ACC112 (cell line): ENCODE measurements around the gene MAFB.

ENCODE experiments used
- H2AFZ ChIP-seq: fragments of 200-600 bp; sonication (generic); one replicate; pipeline ENCODE4 v1.6.0; 2017; ENCODE audit warnings: antibody characterized with exemption, low read length; ENCODE audit not compliant: unreplicated experiment
- H3K27ac ChIP-seq: fragments of 200-600 bp; sonication (generic); 2 replicates; pipeline ENCODE4 v1.5.1; 2014; ENCODE audit warnings: low read depth, mild to moderate bottlenecking, antibody characterized with exemption, low read length, moderate library complexity
- H3K27me3 ChIP-seq: fragments of 200-600 bp; sonication (generic); 2 replicates; pipeline ENCODE4 v1.6.1; 2014; ENCODE audit warnings: mild to moderate bottlenecking, antibody characterized with exemption, low read length, moderate library complexity, mixed read lengths; ENCODE audit not compliant: insufficient read depth
- H3K36me3 ChIP-seq: fragments of 200-600 bp; sonication (generic); 2 replicates; pipeline ENCODE4 v1.6.1; 2016; ENCODE audit warnings: mild to moderate bottlenecking, antibody characterized with exemption, low read length, moderate library complexity, mixed read lengths; ENCODE audit not compliant: insufficient read depth
- H3K4me1 ChIP-seq: fragments of 200-600 bp; sonication (generic); one replicate; pipeline ENCODE4 v1.6.1; 2016; ENCODE audit warnings: low read length, mixed read lengths; ENCODE audit not compliant: insufficient read depth, unreplicated experiment, control insufficient read depth
- H3K4me3 ChIP-seq: fragments of 200-600 bp; sonication (generic); 2 replicates; pipeline ENCODE4 v1.5.1; 2014; ENCODE audit warnings: mild to moderate bottlenecking, low read depth, low read length
- H3K79me2 ChIP-seq: fragments of 200-600 bp; sonication (generic); one replicate; pipeline ENCODE4 v1.6.0; 2016; ENCODE audit warnings: low read length; ENCODE audit not compliant: control insufficient read depth, unreplicated experiment, insufficient read depth

Gene MAFB

GRCh38 chr20:40641809-40642208 is 47.2 kb downstream of the MAFB start:
- H3K36me3 ChIP-seq, result no peaks in the 10 kb centered on the region
- H3K27me3 ChIP-seq, result peaks cover 5% of the 10 kb centered on the region; the same call in 1 of the 2 replicates
- H3K4me1 ChIP-seq, result peaks cover 4% of the 10 kb centered on the region
- no peak overlapping the region for H2AFZ ChIP-seq
- no peak overlapping the region for H3K4me3 ChIP-seq
- H3K27ac ChIP-seq, result no peak overlapping the region
- no peaks in the 10 kb centered on the region for H3K79me2 ChIP-seq

- no peak overlapping the region for H3K4me3 ChIP-seq
- no peak overlapping the region for H2AFZ ChIP-seq
- H3K79me2 ChIP-seq, result no peaks in the 10 kb centered on the region
- H3K27me3 ChIP-seq, result peaks cover 7% of the 10 kb centered on the region; the same call in 1 of the 2 replicates
- H3K4me1 ChIP-seq, result peaks cover 4% of the 10 kb centered on the region
- H3K36me3 ChIP-seq, result no peaks in the 10 kb centered on the region
- H3K27ac ChIP-seq, result no peak overlapping the region
Observed at GRCh38 chr20:40641202-40641601, 47.8 kb downstream of the MAFB start.

GRCh38 chr20:40640667-40641066 is 48.4 kb downstream of the MAFB start:
- H3K79me2 ChIP-seq, result no peaks in the 10 kb centered on the region
- H3K27ac ChIP-seq, result no peak overlapping the region
- H3K4me3 ChIP-seq, result no peak overlapping the region
- H2AFZ ChIP-seq, result no peak overlapping the region
- no peaks in the 10 kb centered on the region for H3K36me3 ChIP-seq
- peaks cover 4% of the 10 kb centered on the region for H3K4me1 ChIP-seq
- H3K27me3 ChIP-seq, result peaks cover 7% of the 10 kb centered on the region; the same call in 1 of the 2 replicates

- no peaks in the 10 kb centered on the region for H3K79me2 ChIP-seq
Observed at GRCh38 chr20:40639676-40640355, 49.2 kb downstream of the MAFB start.

GRCh38 chr20:40639132-40639531 is 49.9 kb downstream of the MAFB start:
- H3K79me2 ChIP-seq, result no peaks in the 10 kb centered on the region
- peaks cover 3% of the 10 kb centered on the region for H3K4me1 ChIP-seq
- no peak overlapping the region for H2AFZ ChIP-seq
- peaks cover 19% of the 10 kb centered on the region; the same call in 1 of the 2 replicates for H3K27me3 ChIP-seq
- no peak overlapping the region for H3K4me3 ChIP-seq
- H3K27ac ChIP-seq, result no peak overlapping the region
- no peaks in the 10 kb centered on the region for H3K36me3 ChIP-seq

More at GRCh38 chr20:40639676-40640355, 49.2 kb downstream of the MAFB start:
- Histone ChIP-seq H3K4me3 (no peak overlapping the region), H3K36me3 (no peaks in the 10 kb centered on the region), H3K4me1 (peaks cover 4% of the 10 kb centered on the region), H3K27ac (no peak overlapping the region), H3K27me3 (peaks cover 13% of the 10 kb centered on the region; the same call in 1 of the 2 replicates), H2AFZ (no peak overlapping the region)

- no peaks in the 10 kb centered on the region for H3K79me2 ChIP-seq
- H3K4me1 ChIP-seq, result no peaks in the 10 kb centered on the region
- no peak overlapping the region for H2AFZ ChIP-seq
- no peak overlapping the region for H3K4me3 ChIP-seq
- peaks cover 19% of the 10 kb centered on the region; the same call in 1 of the 2 replicates for H3K27me3 ChIP-seq
- no peaks in the 10 kb centered on the region for H3K36me3 ChIP-seq
- no peak overlapping the region for H3K27ac ChIP-seq
Observed at GRCh38 chr20:40638414-40638813, 50.6 kb downstream of the MAFB start.

- no peak overlapping the region for H3K27ac ChIP-seq
- no peaks in the 10 kb centered on the region for H3K79me2 ChIP-seq
- no peaks in the 10 kb centered on the region for H3K4me1 ChIP-seq
- no peaks in the 10 kb centered on the region for H3K36me3 ChIP-seq
- peaks cover 24% of the 10 kb centered on the region; the same call in 1 of the 2 replicates for H3K27me3 ChIP-seq
- no peak overlapping the region for H3K4me3 ChIP-seq
- H2AFZ ChIP-seq, result no peak overlapping the region
Observed at GRCh38 chr20:40637176-40637575, 51.9 kb downstream of the MAFB start.

GRCh38 chr20:40636486-40636885 is 52.5 kb downstream of the MAFB start:
- no peaks in the 10 kb centered on the region for H3K79me2 ChIP-seq
- H3K36me3 ChIP-seq, result no peaks in the 10 kb centered on the region
- H3K27ac ChIP-seq, result no peak overlapping the region
- H2AFZ ChIP-seq, result no peak overlapping the region
- H3K4me3 ChIP-seq, result no peak overlapping the region
- no peaks in the 10 kb centered on the region for H3K4me1 ChIP-seq
- peaks cover 24% of the 10 kb centered on the region; the same call in 1 of the 2 replicates for H3K27me3 ChIP-seq

GRCh38 chr20:40635971-40636370 is 53.1 kb downstream of the MAFB start:
- H2AFZ ChIP-seq, result no peak overlapping the region
- no peak overlapping the region for H3K4me3 ChIP-seq
- no peaks in the 10 kb centered on the region for H3K79me2 ChIP-seq

More at GRCh38 chr20:40635971-40636370, 53.1 kb downstream of the MAFB start:
- Histone ChIP-seq H3K36me3 (no peaks in the 10 kb centered on the region), H3K4me1 (no peaks in the 10 kb centered on the region), H3K27me3 (peaks cover 24% of the 10 kb centered on the region; the same call in 1 of the 2 replicates), H3K27ac (no peak overlapping the region)
